HG02623 (cell line): ENCODE data around the gene RBM33.
A peak's percentile ranks its signal among the peaks of the same experiment; 100 is the strongest.

Experiments used
- ATAC-seq: cut with Tn5 transposase; IDR thresholded peaks from one replicate; pipeline ENCODE4 v1.9.1; 2021; ENCODE audit warnings: moderate library complexity; ENCODE audit not compliant: unreplicated experiment

The RBM33 gene

GRCh38 chr7:155721056-155721455 lies 76.6 kb downstream of the RBM33 start:
- ATAC-seq, result no peak

GRCh38 chr7:155722118-155722517 lies 77.7 kb downstream of the RBM33 start:
- ATAC-seq, result peak; percentile 44

DNA sequence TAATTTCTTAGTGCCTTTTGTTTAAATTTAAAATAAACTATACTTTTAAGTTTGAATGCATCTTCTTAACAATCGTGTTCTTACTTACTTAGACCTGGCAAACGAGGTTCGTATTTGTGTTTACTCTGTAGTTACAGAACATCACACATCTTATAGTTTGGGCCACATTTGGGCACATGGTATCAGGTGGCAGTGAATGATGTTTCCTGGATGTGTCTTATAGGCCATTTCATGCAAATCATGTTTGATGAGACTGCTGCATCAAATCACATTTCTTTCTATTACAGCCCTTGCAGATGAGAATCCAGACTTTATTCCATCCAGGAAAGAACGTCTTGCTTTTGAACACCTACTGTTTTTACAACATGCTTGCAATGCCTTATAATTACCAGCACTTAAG lies 78.5 kb downstream of the RBM33 start:
- ATAC-seq, result no peak

DNA sequence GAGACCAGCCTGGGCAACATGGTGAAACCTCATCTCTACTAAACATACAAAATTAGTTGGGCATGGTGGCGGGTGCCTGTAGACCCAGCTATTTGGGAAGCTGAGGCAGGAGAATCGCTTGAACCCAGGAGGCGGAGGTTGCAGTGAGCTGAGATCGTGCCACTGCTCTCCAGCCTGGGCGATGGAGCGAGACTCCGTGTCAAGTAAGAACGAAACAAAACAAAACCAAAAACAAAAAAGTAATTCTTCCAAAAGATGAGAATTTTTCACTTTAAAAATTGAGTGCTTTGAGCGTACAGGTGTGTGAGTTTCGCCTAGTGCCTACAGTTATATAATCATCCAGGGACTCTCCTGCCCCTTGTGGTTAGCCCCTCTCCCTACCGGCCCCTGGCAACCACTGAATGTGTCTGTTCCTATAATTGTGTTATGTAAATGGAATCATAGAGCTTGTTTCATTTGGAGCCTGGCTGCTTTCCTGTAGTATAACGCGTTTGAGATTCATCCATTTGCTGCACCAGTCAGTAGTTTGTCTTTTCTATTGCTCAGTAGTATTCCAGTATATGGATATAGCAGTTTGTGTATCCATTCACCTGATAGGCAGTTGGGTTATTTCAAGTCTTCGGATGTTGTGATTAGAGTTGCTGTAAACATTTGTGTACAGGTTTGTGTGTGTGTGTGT lies 80.0 kb downstream of the RBM33 start:
- ATAC-seq, result peak; percentile 49

DNA sequence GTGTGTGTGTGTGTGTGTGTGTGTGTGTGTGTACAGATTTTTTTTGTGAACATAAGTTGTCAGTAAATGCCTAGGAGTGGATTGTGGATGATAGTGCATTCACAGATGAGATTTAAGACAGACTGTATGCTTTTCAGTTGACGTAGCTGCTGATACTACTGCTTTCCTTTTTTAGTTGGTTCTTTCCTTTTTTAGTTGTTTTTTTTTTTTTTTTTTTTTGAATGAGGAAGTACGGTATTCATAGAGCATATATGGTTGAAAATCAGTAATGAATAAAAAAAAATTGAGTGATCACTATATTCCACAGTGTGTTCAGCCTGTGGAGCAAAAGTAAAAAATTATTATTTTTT lies 80.5 kb downstream of the RBM33 start:
- no peak for ATAC-seq

GRCh38 chr7:155727616-155728015 lies 83.2 kb downstream of the RBM33 start:
- ATAC-seq, result no peak

DNA sequence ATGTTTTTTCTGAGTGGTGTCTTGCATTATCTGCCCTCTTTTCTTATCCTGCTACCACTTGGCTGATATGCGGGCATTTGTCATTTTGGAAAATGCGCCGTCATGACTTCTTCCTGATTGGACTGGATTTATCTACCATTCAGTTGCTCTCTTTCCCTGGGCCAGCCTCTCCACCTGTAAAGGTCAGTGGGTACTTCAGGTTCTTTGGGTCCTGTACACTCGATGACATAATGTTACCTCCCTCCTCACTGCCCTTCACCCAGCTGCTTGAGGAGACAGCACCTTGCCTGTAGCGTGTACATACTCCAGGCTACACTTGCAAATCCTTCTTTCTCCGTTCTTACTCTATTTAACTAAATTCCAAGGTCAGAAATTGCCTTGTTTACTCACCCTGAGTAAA lies 83.7 kb downstream of the RBM33 start:
- no peak for ATAC-seq

- ATAC-seq, result no peak
Observed at GRCh38 chr7:155729847-155730246, 85.4 kb downstream of the RBM33 start.

- ATAC-seq, result no peak
Observed at GRCh38 chr7:155731380-155731779, 86.9 kb downstream of the RBM33 start.

DNA sequence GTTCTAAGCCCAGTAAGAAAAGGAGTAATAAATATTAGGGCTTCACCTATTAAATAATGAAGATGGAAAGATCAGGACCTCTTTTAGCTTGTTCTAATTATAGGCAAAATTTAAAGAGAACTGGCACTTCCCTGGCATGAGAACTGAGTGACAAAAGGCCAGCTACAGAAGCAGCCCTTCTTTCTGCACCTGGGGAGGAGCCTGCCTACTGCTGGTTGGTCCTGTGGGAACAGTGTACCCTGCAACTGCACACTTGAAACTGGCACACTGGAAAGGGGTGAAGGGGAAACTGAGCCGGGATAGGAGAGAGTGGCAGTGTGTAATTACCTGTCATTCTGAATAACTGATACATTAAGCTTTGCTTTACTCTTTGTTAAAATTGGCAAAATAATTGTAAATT lies 87.4 kb downstream of the RBM33 start:
- ATAC-seq, result no peak

- no peak for ATAC-seq
Observed at GRCh38 chr7:155732286-155732685, 87.8 kb downstream of the RBM33 start.

DNA sequence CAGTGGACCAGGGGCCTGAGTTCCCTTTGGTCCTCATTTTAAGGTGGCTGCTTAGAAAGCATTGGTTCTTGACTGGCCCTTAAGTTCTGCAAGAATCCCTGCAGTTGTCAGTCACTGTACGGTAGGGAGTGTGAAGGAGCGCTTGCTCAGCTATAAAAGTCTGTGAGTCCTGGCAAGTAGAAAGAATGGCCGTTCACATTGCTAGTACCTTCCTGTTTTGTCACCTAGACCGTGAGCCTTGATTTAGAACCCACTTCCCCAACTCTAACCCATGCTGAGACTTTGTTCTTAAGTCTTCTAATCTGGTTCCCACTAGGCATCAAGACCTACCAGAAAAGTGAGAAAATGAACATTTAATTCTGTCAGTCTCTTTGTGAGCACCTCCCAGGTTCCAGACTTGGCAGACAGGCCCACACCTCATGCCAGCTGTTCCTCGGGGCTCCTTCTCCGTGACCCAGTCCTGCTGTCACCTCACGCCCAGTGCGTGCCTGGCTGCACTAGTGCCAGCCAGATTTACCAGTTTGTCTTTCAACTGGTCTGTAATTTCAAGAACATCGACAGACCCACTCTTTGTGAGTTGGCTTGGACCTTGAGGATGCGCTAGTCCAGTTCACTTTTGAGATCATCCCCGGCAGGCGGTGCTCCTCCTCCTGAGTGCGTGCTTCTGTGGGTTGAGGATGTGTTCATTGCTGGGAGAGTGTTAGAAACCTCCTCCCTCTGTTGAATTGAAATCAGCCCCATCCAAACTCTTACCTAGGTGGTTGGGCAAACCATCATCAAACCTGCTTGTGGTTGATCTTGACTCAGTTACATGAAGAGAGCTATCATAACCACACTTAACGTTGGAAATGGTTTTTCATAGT lies 89.4 kb downstream of the RBM33 start:
- ATAC-seq, result no peak

GRCh38 chr7:155734445-155734809 lies 90.0 kb downstream of the RBM33 start:
- no peak for ATAC-seq

DNA sequence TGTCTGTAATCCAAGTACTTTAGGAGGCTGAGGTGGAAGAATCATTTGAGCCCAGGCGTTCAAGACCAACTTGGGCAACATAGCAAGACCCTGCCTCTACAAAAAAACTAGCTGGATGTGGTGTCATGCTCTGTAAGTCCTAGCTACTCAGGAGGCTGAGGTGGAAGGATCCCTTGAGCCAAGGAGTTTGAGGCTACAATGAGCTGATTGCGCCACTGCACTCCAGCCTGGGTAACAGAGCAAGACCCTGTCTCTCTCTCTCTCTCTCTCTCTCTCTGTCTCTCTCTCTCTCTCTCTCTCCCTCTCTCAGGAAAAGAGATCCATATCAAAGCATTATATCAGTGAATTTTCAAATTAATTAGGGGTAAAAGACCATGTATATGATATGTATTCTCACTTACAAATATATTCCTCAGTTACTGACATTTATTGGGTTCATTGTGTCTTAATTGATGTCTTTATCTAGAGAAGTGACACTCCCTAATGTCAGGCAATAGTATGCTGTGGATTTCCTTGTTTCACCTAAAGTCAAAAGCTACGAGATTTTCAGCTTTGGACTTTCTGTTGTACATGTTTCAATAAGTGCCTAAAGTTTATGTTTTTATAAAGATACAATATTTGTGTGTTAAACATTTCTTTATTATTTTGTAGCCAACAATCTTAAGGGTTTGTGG lies 91.1 kb downstream of the RBM33 start:
- ATAC-seq, result no peak

- no peak for ATAC-seq
Observed at GRCh38 chr7:155737590-155737989, 93.1 kb downstream of the RBM33 start.

DNA sequence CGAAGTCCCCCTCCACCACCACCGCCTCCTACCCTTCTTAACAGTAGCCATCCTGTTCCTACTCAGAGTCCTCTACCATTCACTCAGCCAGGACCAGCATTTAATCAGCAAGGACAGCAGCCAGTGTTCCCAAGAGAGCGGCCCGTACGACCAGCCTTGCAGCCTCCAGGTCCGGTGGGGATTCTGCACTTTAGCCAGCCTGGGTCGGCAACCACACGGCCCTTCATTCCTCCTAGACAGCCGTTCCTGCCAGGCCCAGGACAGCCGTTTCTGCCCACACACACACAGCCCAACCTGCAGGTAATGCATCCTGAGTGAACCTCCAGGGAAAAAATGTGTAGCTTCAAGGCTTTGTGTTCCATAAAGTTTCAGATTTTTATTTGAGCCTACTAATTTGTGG lies 93.6 kb downstream of the RBM33 start:
- no peak for ATAC-seq

GRCh38 chr7:155738652-155739537 lies 94.4 kb downstream of the RBM33 start:
- peak; percentile 40 for ATAC-seq

DNA sequence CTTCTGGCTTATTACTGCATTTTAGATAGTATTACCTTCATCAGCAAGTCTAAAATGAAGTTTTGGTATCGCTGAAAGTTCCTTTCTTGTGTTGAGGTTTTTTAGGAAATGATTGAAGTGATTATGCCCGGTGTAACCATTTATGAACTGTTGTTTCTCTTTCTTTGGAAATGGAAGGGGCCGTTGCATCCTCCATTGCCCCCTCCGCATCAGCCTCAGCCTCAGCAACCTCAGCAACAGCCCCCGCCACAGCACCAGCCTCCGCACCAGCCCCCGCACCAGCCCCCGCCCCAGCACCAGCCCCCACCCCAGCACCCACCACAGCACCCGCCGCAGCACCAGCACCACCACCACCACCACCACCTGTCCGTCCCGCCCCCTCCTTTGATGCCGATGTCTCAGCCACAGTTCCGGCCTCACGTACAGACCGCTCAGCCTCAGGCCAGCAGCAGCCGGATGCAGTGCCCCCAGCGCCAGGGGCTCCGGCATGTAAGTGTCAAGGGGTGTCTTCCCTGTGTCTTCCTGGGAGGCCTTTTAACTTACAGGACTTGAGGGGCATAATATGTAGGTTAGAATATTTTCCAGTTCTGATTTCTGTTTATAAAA lies 95.2 kb downstream of the RBM33 start:
- ATAC-seq, result no peak

- ATAC-seq, result no peak
Observed at GRCh38 chr7:155741082-155741481, 96.6 kb downstream of the RBM33 start.

DNA sequence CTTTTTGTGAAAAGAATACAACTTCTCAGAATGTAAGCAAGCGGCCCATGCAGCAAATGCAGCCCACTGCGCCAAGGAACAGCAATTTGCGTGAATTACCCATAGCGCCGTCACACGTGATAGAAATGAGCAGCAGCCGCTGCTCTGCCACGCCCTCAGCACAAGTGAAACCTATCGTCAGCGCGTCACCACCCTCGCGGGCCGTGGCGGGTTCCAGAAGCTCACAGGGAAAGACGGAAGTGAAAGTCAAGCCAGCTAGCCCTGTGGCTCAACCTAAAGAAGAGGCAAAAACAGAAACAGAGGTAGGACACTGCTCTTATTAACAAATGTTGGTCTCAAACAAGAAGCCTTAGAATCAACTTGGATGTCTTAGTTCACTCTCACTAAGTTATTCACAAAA lies 97.3 kb downstream of the RBM33 start:
- no peak for ATAC-seq

DNA sequence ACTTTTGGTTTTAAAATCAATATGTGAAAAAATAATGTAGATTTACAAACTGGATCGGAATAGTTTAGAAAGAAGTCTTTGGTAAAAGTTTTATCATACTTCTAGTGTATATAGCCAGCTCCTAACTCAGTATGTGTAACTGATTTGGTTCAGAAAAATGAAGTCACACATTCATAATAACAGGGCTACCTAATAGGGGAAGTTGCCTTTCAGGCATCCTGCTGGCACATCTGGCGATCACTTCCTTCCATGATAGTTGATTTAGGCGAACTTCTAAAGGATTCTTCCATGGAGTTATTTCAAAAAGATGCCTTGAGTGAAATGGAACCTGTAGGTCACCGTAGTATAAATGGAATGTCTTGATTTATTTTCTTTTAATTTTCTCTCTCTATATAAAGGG lies 98.7 kb downstream of the RBM33 start:
- ATAC-seq, result no peak
